HEK293 (cell line): ENCODE data around the gene MYO7B.

Source experiments
- CTCF ChIA-PET: fragments of 350-600 bp; formaldehyde crosslinking; extraction: SDS; loops from one replicate; lab custom pipeline; 2021; ENCODE audit warnings: antibody characterized with exemption; lab: Yijun Ruan, JAX
- POLR2A ChIA-PET: fragments of 300-600 bp; formaldehyde crosslinking; extraction: SDS; loops from one replicate; lab custom pipeline; 2020; ENCODE audit warnings: antibody characterized with exemption, inconsistent platforms; lab: Yijun Ruan, JAX
- H3K27ac ChIP-seq: fragments of 200-500 bp; sonication (Bioruptor generic); 2 replicates; pipeline ENCODE4 v1.5.1; 2014; ENCODE audit warnings: low read depth, low read length, control low read depth, inconsistent platforms; ENCODE audit errors: extremely low read depth
- H3K36me3 ChIP-seq, 2 experiments: fragments of 200-500 bp in 1 of 2; sonication (Bioruptor generic) in 1 of 2; 1 replicate in 1 of 2; 2 replicates in 1 of 2; pipeline ENCODE4 v1.5.1; 2014 to 2017; ENCODE audit warnings: inconsistent platforms in 2 of 2, low read length in 2 of 2; ENCODE audit not compliant: control insufficient read depth in 2 of 2, insufficient read depth in 1 of 2
- H3K4me1 ChIP-seq: fragments of 200-500 bp; sonication (Bioruptor generic); 2 replicates; pipeline ENCODE4 v1.5.1; 2014; ENCODE audit warnings: mild to moderate bottlenecking, low read length, inconsistent platforms; ENCODE audit not compliant: control insufficient read depth, insufficient read depth
- H3K4me3 ChIP-seq: 2 replicates; pipeline ENCODE4 v1.5.1; 2011; ENCODE audit warnings: low read depth, mild to moderate bottlenecking, control low read depth, low read length, moderate library complexity
- H3K9me3 ChIP-seq: fragments of 200-500 bp; sonication (Bioruptor generic); 2 replicates; pipeline ENCODE4 v1.5.1; 2014; ENCODE audit warnings: low read depth, low read length, inconsistent platforms; ENCODE audit not compliant: control insufficient read depth, insufficient read depth
- AEBP2 ChIP-seq: fragments of 450-650 bp; formaldehyde crosslinking; IDR thresholded peaks from 2 replicates; pipeline ENCODE4 v1.5.1; 2016; ENCODE audit warnings: missing biosample characterization, missing genetic modification characterization, borderline replicate concordance
- GLIS1 ChIP-seq: fragments of 450-650 bp; formaldehyde crosslinking; IDR thresholded peaks from 2 replicates; pipeline ENCODE4 v1.5.1; 2016; ENCODE audit warnings: missing biosample characterization, missing genetic modification characterization
- IKZF3 ChIP-seq: fragments of 450-650 bp; IDR thresholded peaks from 2 replicates; pipeline ENCODE4 v1.5.0; 2018; ENCODE audit warnings: missing biosample characterization, mild to moderate bottlenecking, missing genetic modification characterization, moderate library complexity
- KLF1 ChIP-seq: fragments of 450-650 bp; formaldehyde crosslinking; IDR thresholded peaks from 2 replicates; pipeline ENCODE4 v1.5.1; 2016; ENCODE audit warnings: missing biosample characterization, missing genetic modification characterization
- PATZ1 ChIP-seq: fragments of 450-650 bp; formaldehyde crosslinking; IDR thresholded peaks from 2 replicates; pipeline ENCODE4 v1.5.1; 2016; ENCODE audit warnings: missing biosample characterization, missing genetic modification characterization
- REST ChIP-seq: fragments of 450-650 bp; formaldehyde crosslinking; IDR thresholded peaks from 2 replicates; pipeline ENCODE4 v1.5.1; 2016; ENCODE audit warnings: missing biosample characterization, missing genetic modification characterization
- ZBTB20 ChIP-seq: fragments of 450-650 bp; formaldehyde crosslinking; IDR thresholded peaks from 2 replicates; pipeline ENCODE4 v1.5.1; 2016; ENCODE audit warnings: missing biosample characterization, missing genetic modification characterization
- ZBTB26 ChIP-seq: fragments of 450-650 bp; formaldehyde crosslinking; optimal IDR thresholded peaks from 2 replicates; pipeline ENCODE3; 2016; ENCODE audit warnings: missing biosample characterization, mild to moderate bottlenecking, missing genetic modification characterization
- ZBTB6 ChIP-seq: fragments of 450-650 bp; formaldehyde crosslinking; IDR thresholded peaks from 2 replicates; pipeline ENCODE4 v1.5.1; 2017; ENCODE audit warnings: missing biosample characterization, missing genetic modification characterization
- ZBTB8A ChIP-seq: fragments of 450-650 bp; formaldehyde crosslinking; IDR thresholded peaks from 2 replicates; pipeline ENCODE4 v1.5.1; 2016; ENCODE audit warnings: missing biosample characterization, missing genetic modification characterization
- ZFHX2 ChIP-seq: fragments of 450-650 bp; formaldehyde crosslinking; conservative IDR thresholded peaks from 2 replicates; pipeline ENCODE4 v1.5.1; 2016; ENCODE audit warnings: missing biosample characterization, missing genetic modification characterization
- ZIC2 ChIP-seq: fragments of 450-650 bp; formaldehyde crosslinking; IDR thresholded peaks from 2 replicates; pipeline ENCODE4 v1.5.1; 2016; ENCODE audit warnings: missing biosample characterization, missing genetic modification characterization
- ZNF239 ChIP-seq: fragments of 450-650 bp; formaldehyde crosslinking; IDR thresholded peaks from 2 replicates; pipeline ENCODE4 v1.5.1; 2016; ENCODE audit warnings: missing biosample characterization, missing genetic modification characterization
- ZNF404 ChIP-seq: fragments of 450-650 bp; formaldehyde crosslinking; IDR thresholded peaks from 2 replicates; pipeline ENCODE4 v1.5.1; 2017; ENCODE audit warnings: missing biosample characterization, missing genetic modification characterization
- ZNF560 ChIP-seq: fragments of 450-650 bp; formaldehyde crosslinking; IDR thresholded peaks from 2 replicates; pipeline ENCODE4 v1.5.1; 2017; ENCODE audit warnings: missing biosample characterization, missing genetic modification characterization, borderline replicate concordance
- ZNF654 ChIP-seq: fragments of 450-650 bp; formaldehyde crosslinking; IDR thresholded peaks from 2 replicates; pipeline ENCODE4 v1.5.1; 2016; ENCODE audit warnings: low read depth, missing biosample characterization, missing genetic modification characterization
- ZNF768 ChIP-seq: fragments of 450-650 bp; formaldehyde crosslinking; IDR thresholded peaks from 2 replicates; pipeline ENCODE4 v1.5.1; 2018; ENCODE audit warnings: missing biosample characterization, mild to moderate bottlenecking, missing genetic modification characterization
- ZNF785 ChIP-seq: fragments of 450-650 bp; formaldehyde crosslinking; IDR thresholded peaks from 2 replicates; pipeline ENCODE4 v1.5.1; 2016; ENCODE audit warnings: missing biosample characterization, missing genetic modification characterization
- ZNF830 ChIP-seq: fragments of 450-650 bp; IDR thresholded peaks from 2 replicates; pipeline ENCODE4 v1.5.0; 2018; ENCODE audit warnings: missing biosample characterization, missing genetic modification characterization, low read depth, mild to moderate bottlenecking, moderate library complexity

Gene MYO7B

GRCh38 chr2:127673291-127674069 lies 138.0 kb downstream of the MYO7B start:
- TF ChIP-seq GLIS1 (tag by site-specific recombination) (peak; percentile 88), IKZF3 (tag by site-specific recombination) (no peak), ZNF654 (tag by site-specific recombination) (no peak), REST (tag by site-specific recombination) (no peak), ZNF785 (tag by site-specific recombination) (no peak), ZNF239 (tag by site-specific recombination) (no peak), ZNF404 (no peak), ZBTB6 (no peak), ZIC2 (tag by site-specific recombination) (0 out of 2 replicates have a peak, but pooled peaks have one; percentile 9)
- no peaks in the 10 kb centered on the region for H3K9me3 ChIP-seq
- no peaks in the 10 kb centered on the region for H3K4me1 ChIP-seq
- no peaks in the 10 kb centered on the region for H3K36me3 ChIP-seq
- no peak overlapping the region for H3K4me3 ChIP-seq
- POLR2A ChIA-PET: no interaction called here
- H3K27ac ChIP-seq: no peak overlapping the region
- CTCF ChIA-PET: interaction anchor here (1.4 kb wide), 1 partner anchor 23 kb away, joined by 5 read pairs; no protein-coding TSS in a partner anchor

DNA sequence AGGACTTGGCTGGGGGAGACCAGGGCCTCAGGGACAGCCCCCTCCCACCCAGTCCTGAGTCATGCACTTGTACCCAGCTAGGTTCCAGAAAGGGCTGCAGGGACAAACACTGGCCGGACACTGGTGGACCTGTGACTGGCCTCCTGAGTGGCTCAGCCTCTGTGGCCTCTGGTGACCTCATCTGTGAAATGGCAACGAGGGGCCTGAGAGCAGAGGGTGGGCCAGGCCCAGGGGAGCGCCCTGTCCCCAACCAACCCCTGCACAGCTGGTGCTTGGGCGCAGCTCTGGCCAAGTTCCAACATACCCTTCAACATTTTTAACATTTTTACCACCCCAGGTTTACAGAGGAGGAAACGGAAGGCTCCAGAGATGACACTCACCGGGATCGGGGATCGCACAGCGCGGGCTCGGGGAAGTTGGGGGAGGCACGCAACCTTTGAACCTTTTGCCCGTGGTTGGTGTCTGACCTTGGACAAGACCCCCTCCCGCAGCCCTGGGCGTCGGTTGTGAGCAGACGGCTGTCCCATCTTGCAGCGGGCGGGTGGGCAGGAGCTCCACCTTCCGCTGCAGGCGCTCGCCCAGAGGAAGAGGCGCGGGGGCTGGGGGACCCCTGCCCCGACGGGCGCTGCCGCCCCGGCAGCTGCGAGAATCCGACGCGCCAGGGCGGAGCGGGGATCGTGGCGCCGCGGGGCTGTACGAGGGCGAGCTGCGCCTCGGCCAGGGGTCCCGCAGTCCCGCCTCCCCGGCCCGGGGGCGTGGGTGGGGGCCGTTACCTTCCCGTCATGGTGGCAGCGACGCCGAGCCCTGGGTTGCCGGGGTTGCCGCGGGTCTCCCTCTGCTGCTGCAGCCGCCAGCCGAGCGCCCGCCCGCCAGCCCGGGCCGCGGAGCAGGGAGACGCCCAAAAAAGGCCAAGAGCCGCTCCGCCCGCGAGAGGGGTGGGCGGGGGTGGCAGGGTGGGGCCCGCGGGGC lies 139.0 kb downstream of the MYO7B start:
- TF ChIP-seq PATZ1 (tag by site-specific recombination): 0 out of 2 replicates have a peak, but pooled peaks have one; percentile 26
- peak; percentile 72 for TF ChIP-seq ZBTB20
- TF ChIP-seq ZNF560: no peak
- peak; percentile 38 for TF ChIP-seq ZFHX2 (tag by site-specific recombination)
- no peak for TF ChIP-seq ZNF768 (tag by site-specific recombination)
- no peak for TF ChIP-seq ZNF830 (tag by site-specific recombination)
- TF ChIP-seq ZBTB26: peak; percentile 7
- TF ChIP-seq KLF1 (tag by site-specific recombination): peak; percentile 29; the same call in 1 of the 2 replicates
- TF ChIP-seq ZBTB8A (tag by site-specific recombination): peak; percentile 59
- no peak for TF ChIP-seq AEBP2 (tag by site-specific recombination)
- TF ChIP-seq, all 188 proteins: peak for 6
- POLR2A ChIA-PET: interaction anchor here (2.2 kb wide), 1 partner anchor 27 kb away, joined by 12 read pairs; the partner anchor contains the start of gene SFT2D3
- Histone ChIP-seq H3K36me3 (no peaks in the 10 kb centered on the region), H3K27ac (peak overlapping the region; percentile 28; the same call in 1 of the 2 replicates), H3K4me1 (no peaks in the 10 kb centered on the region), H3K4me3 (peak overlapping the region; percentile 41), H3K9me3 (no peaks in the 10 kb centered on the region)
- CTCF ChIA-PET: interaction anchor here (1.4 to 2.3 kb wide), 3 partner anchors 24 to 83 kb away, joined by 5 to 9 read pairs (median 8); no protein-coding TSS in a partner anchor
